ENCODE results near the gene INAFM1. TPM values are rescaled to one million over a fixed set of nuclear protein-coding genes. Genes with fewer than 3 reads are reported as not detected.

The INAFM1 gene
- total RNA-seq, 2 experiments from 2014 or later, result 5.0 to 7.6 TPM

- H4K20me1 ChIP-seq (ENCODE audit: insufficient read depth, low read length), result no peaks in the 10 kb centered on the region
- DNase-seq (ENCODE audit: low spot score), result no peak
- H3K4me1 ChIP-seq (ENCODE audit: insufficient read depth, low read length, poor library complexity, severe bottlenecking), result no peaks in the 10 kb centered on the region
- H2AFZ ChIP-seq (ENCODE audit: low read length), result no peak overlapping the region
- H3K9me3 ChIP-seq (ENCODE audit: low read length), result no peaks in the 10 kb centered on the region
- ChIA-PET CTCF (ENCODE audit: unreplicated experiment) (no interaction called here), POLR2A (no interaction called here)
- no peak overlapping the region for H3K4me3 ChIP-seq (ENCODE audit: low read depth, low read length, poor library complexity, severe bottlenecking)
- no TSS peak for BruUV-seq (replicated peaks)
- intact Hi-C loops (cut with micrococcal nuclease; ENCODE audit: unreplicated experiment), result no loop called here
- H3K4me2 ChIP-seq (ENCODE audit: low read length), result no peak overlapping the region
- TF ChIP-seq, protein P1, sequence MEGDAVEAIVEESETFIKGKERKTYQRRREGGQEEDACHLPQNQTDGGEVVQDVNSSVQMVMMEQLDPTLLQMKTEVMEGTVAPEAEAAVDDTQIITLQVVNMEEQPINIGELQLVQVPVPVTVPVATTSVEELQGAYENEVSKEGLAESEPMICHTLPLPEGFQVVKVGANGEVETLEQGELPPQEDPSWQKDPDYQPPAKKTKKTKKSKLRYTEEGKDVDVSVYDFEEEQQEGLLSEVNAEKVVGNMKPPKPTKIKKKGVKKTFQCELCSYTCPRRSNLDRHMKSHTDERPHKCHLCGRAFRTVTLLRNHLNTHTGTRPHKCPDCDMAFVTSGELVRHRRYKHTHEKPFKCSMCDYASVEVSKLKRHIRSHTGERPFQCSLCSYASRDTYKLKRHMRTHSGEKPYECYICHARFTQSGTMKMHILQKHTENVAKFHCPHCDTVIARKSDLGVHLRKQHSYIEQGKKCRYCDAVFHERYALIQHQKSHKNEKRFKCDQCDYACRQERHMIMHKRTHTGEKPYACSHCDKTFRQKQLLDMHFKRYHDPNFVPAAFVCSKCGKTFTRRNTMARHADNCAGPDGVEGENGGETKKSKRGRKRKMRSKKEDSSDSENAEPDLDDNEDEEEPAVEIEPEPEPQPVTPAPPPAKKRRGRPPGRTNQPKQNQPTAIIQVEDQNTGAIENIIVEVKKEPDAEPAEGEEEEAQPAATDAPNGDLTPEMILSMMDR (conservative IDR thresholded peaks at IDR 0.05; ENCODE audit: low read length), result no peak
- TF ChIP-seq EZH2phosphoT487 (IDR thresholded peaks at IDR 0.05; ENCODE audit: borderline replicate concordance, low read depth, low read length), result no peak
- no peaks in the 10 kb centered on the region for H3K9me2 ChIP-seq (ENCODE audit: insufficient read depth, low read length)
- H3K27ac ChIP-seq (ENCODE audit: low read depth, low read length, poor library complexity, severe bottlenecking), result no peak overlapping the region
- H3K79me2 ChIP-seq (ENCODE audit: insufficient read depth, low read depth, low read length), result no peaks in the 10 kb centered on the region
- no peaks in the 10 kb centered on the region for H3K36me3 ChIP-seq (ENCODE audit: insufficient read depth, low read length)
Measured at GRCh38 chr19:47313754-47314295, 39.1 kb downstream of the INAFM1 start.

GRCh38 chr19:47315125-47315821 is 40.6 kb downstream of the INAFM1 start:
- Histone ChIP-seq H4K20me1 (ENCODE audit: insufficient read depth, low read length) (no peaks in the 10 kb centered on the region), H3K4me3 (ENCODE audit: low read depth, low read length, poor library complexity, severe bottlenecking) (no peak overlapping the region), H3K9me2 (ENCODE audit: insufficient read depth, low read length) (no peaks in the 10 kb centered on the region), H2AFZ (ENCODE audit: low read length) (no peak overlapping the region), H3K4me2 (ENCODE audit: low read length) (no peak overlapping the region), H3K27ac (ENCODE audit: low read depth, low read length, poor library complexity, severe bottlenecking) (no peak overlapping the region), H3K79me2 (ENCODE audit: insufficient read depth, low read depth, low read length) (no peaks in the 10 kb centered on the region), H3K9me3 (ENCODE audit: low read length) (no peaks in the 10 kb centered on the region), H3K36me3 (ENCODE audit: insufficient read depth, low read length) (no peaks in the 10 kb centered on the region), H3K4me1 (ENCODE audit: insufficient read depth, low read length, poor library complexity, severe bottlenecking) (no peaks in the 10 kb centered on the region)
- BruUV-seq (replicated peaks), result no TSS peak
- ChIA-PET POLR2A (interaction anchor here (0.6 kb wide), 1 partner anchor 114 kb away, joined by 4 read pairs; no protein-coding TSS in a partner anchor), CTCF (ENCODE audit: unreplicated experiment) (no interaction called here)
- intact Hi-C loops (cut with micrococcal nuclease; ENCODE audit: unreplicated experiment), result no loop called here
- TF ChIP-seq, protein P1 (conservative IDR thresholded peaks at IDR 0.05; ENCODE audit: low read length), result no peak
- no peak for TF ChIP-seq EZH2phosphoT487 (IDR thresholded peaks at IDR 0.05; ENCODE audit: borderline replicate concordance, low read depth, low read length)
- no peak for DNase-seq (ENCODE audit: low spot score)

- H3K36me3 ChIP-seq (ENCODE audit: insufficient read depth, low read length), result no peaks in the 10 kb centered on the region
- no peak overlapping the region for H3K4me2 ChIP-seq (ENCODE audit: low read length)
- ChIA-PET CTCF (ENCODE audit: unreplicated experiment) (interaction anchor here (0.6 kb wide), 1 partner anchor 20 kb away, joined by 5 read pairs; no protein-coding TSS in a partner anchor), POLR2A (interaction anchor here (0.7 kb wide), 1 partner anchor 252 kb away, joined by 3 read pairs; no protein-coding TSS in a partner anchor)
- BruUV-seq (replicated peaks), result no TSS peak
- no peak overlapping the region for H3K27ac ChIP-seq (ENCODE audit: low read depth, low read length, poor library complexity, severe bottlenecking)
- H2AFZ ChIP-seq (ENCODE audit: low read length), result no peak overlapping the region
- no peaks in the 10 kb centered on the region for H3K9me3 ChIP-seq (ENCODE audit: low read length)
- no peaks in the 10 kb centered on the region for H3K4me1 ChIP-seq (ENCODE audit: insufficient read depth, low read length, poor library complexity, severe bottlenecking)
- H4K20me1 ChIP-seq (ENCODE audit: insufficient read depth, low read length), result no peaks in the 10 kb centered on the region
- no peaks in the 10 kb centered on the region for H3K9me2 ChIP-seq (ENCODE audit: insufficient read depth, low read length)
- no peak for DNase-seq (ENCODE audit: low spot score)
- H3K79me2 ChIP-seq (ENCODE audit: insufficient read depth, low read depth, low read length), result no peaks in the 10 kb centered on the region
- no peak overlapping the region for H3K4me3 ChIP-seq (ENCODE audit: low read depth, low read length, poor library complexity, severe bottlenecking)
- TF ChIP-seq, protein P1 (conservative IDR thresholded peaks at IDR 0.05; ENCODE audit: low read length), result no peak
- TF ChIP-seq EZH2phosphoT487 (IDR thresholded peaks at IDR 0.05; ENCODE audit: borderline replicate concordance, low read depth, low read length), result no peak
- intact Hi-C loops (cut with micrococcal nuclease; ENCODE audit: unreplicated experiment), result no loop called here
Measured at GRCh38 chr19:47316513-47316912, 41.8 kb downstream of the INAFM1 start.

Measured in OCI-LY7 (cell line).